ENCODE measurements around the gene TSPAN1. TPM values are rescaled to one million over a fixed set of nuclear protein-coding genes. Genes with fewer than 3 reads are reported as not detected.
A peak's percentile ranks its signal among the peaks of the same experiment; 100 is the strongest.

Gene TSPAN1
- total and polyA plus RNA-seq, 10 of the 15 experiments (the other 5 are each of a cell fraction or from before 2014, with no cell fraction given), result 0.08 to 0.29 (median 0.23) TPM; not detected in 5

GRCh38 chr1:46171351-46171750, 3.5 kb upstream of the TSPAN1 start:
- ATAC-seq, result peak; percentile 52
- CTCF ChIA-PET, result interaction anchor here (0.6 to 17.5 kb wide), 5 partner anchors 8 to 134 kb away, joined by 3 to 293 read pairs (median 3); no protein-coding TSS in a partner anchor
- FAIRE-seq, result no peak
- intact Hi-C loops (cut with micrococcal nuclease; ENCODE audit: unreplicated experiment) (no loop called here), in situ Hi-C loops (cut with MboI) (no loop called here)
- H3K4me3 ChIP-seq, result no peak overlapping the region
- no peaks in the 10 kb centered on the region for H3K36me3 ChIP-seq (ENCODE audit: control insufficient read depth in 2 of 2, insufficient read depth in 2 of 2, low read length in 1 of 2)
- TF ChIP-seq SMAD1 (IDR thresholded peaks at IDR 0.05; ENCODE audit: low read depth, partially characterized antibody) (peak; percentile 42), GATAD2B (conservative IDR thresholded peaks at IDR 0.05; ENCODE audit: low read depth) (peak; percentile 59; the same call in 1 of the 2 replicates), EGR1 (IDR thresholded peaks at IDR 0.05; ENCODE audit: borderline replicate concordance in 1 of 2, low read depth in 2 of 2, low read length in 2 of 2) (no peak), NR2F1 (conservative IDR thresholded peaks at IDR 0.05) (0 out of 2 replicates have a peak, but pooled peaks have one; percentile 16), CHD2 (IDR thresholded peaks at IDR 0.05; ENCODE audit: borderline replicate concordance, low read depth, low read length) (no peak), MEF2B (IDR thresholded peaks at IDR 0.05; ENCODE audit: partially characterized antibody, poor library complexity, severe bottlenecking) (peak; percentile 95)
- DNase-seq (ENCODE audit: low read depth, low spot score), result no peak
- H3K4me1 ChIP-seq (ENCODE audit: control insufficient read depth, insufficient read depth, low read length), result peaks cover 15% of the 10 kb centered on the region
- no peaks in the 10 kb centered on the region; a peak in 1 of 4 replicates for H3K27me3 ChIP-seq (replicated peaks in 1 of 2; ENCODE audit: control insufficient read depth in 2 of 2, insufficient read depth in 2 of 2, low read length in 1 of 2)
- POLR2A ChIA-PET, result interaction anchor here (0.5 to 1.0 kb wide), 3 partner anchors 27 to 40 kb away, joined by 3 to 4 read pairs (median 3); no protein-coding TSS in a partner anchor
- SMC1A ChIA-PET (ENCODE audit: uncharacterized antibody, unreplicated experiment), result interaction anchor here (0.8 to 8.0 kb wide), 6 partner anchors 11 to 134 kb away, joined by 3 to 50 read pairs (median 8); no protein-coding TSS in a partner anchor
- no peak overlapping the region for H3K9ac ChIP-seq (ENCODE audit: control insufficient read depth, insufficient read depth, low read length)
- no peak overlapping the region for H2AFZ ChIP-seq (ENCODE audit: control insufficient read depth, low read depth, low read length)
- no TSS peak for BruUV-seq (replicated peaks)
- WGBS (ENCODE audit: insufficient coverage, insufficient replicate concordance, low lambda C conversion rate, missing lambda C conversion rate), result 26% methylated on average over 8 of the region's 8 CpGs
- H3K79me2 ChIP-seq (ENCODE audit: control insufficient read depth, insufficient read depth, low read length), result no peaks in the 10 kb centered on the region
- H3K4me2 ChIP-seq (ENCODE audit: control insufficient read depth, insufficient read depth), result no peak overlapping the region
- RAD21 ChIA-PET (ENCODE audit: unreplicated experiment), result interaction anchor here (1.8 kb wide), 1 partner anchor 129 kb away, joined by 5 read pairs; no protein-coding TSS in a partner anchor
- no peaks in the 10 kb centered on the region; the same call in 1 of the 2 replicates for H4K20me1 ChIP-seq (ENCODE audit: control insufficient read depth, insufficient read depth)
- no peak overlapping the region for H3K27ac ChIP-seq (ENCODE audit: control insufficient read depth, insufficient read depth)
- H3K9me3 ChIP-seq (replicated peaks; ENCODE audit: control insufficient read depth, insufficient read depth, low read length), result no peaks in the 10 kb centered on the region

GRCh38 chr1:46171871-46172270, 3.0 kb upstream of the TSPAN1 start:
- Histone ChIP-seq H3K27me3 (replicated peaks in 1 of 2; ENCODE audit: control insufficient read depth in 2 of 2, insufficient read depth in 2 of 2, low read length in 1 of 2) (no peaks in the 10 kb centered on the region; a peak in 1 of 4 replicates), H3K4me2 (ENCODE audit: control insufficient read depth, insufficient read depth) (no peak overlapping the region), H3K79me2 (ENCODE audit: control insufficient read depth, insufficient read depth, low read length) (no peaks in the 10 kb centered on the region), H2AFZ (ENCODE audit: control insufficient read depth, low read depth, low read length) (no peak overlapping the region), H3K4me3 (no peak overlapping the region), H3K9me3 (replicated peaks; ENCODE audit: control insufficient read depth, insufficient read depth, low read length) (no peaks in the 10 kb centered on the region), H3K27ac (ENCODE audit: control insufficient read depth, insufficient read depth) (no peak overlapping the region), H4K20me1 (ENCODE audit: control insufficient read depth, insufficient read depth) (no peaks in the 10 kb centered on the region; the same call in 1 of the 2 replicates), H3K4me1 (ENCODE audit: control insufficient read depth, insufficient read depth, low read length) (peaks cover 10% of the 10 kb centered on the region), H3K9ac (ENCODE audit: control insufficient read depth, insufficient read depth, low read length) (no peak overlapping the region), H3K36me3 (ENCODE audit: control insufficient read depth in 2 of 2, insufficient read depth in 2 of 2, low read length in 1 of 2) (no peaks in the 10 kb centered on the region)
- ChIA-PET CTCF (interaction anchor here (0.9 to 17.5 kb wide), 5 partner anchors 9 to 134 kb away, joined by 3 to 293 read pairs (median 3); no protein-coding TSS in a partner anchor), RAD21 (ENCODE audit: unreplicated experiment) (interaction anchor here (1.8 kb wide), 1 partner anchor 130 kb away, joined by 5 read pairs; no protein-coding TSS in a partner anchor), POLR2A (interaction anchor here (0.5 to 1.0 kb wide), 3 partner anchors 27 to 40 kb away, joined by 3 to 4 read pairs (median 3); no protein-coding TSS in a partner anchor), SMC1A (ENCODE audit: uncharacterized antibody, unreplicated experiment) (interaction anchor here (0.8 to 8.0 kb wide), 7 partner anchors 12 to 134 kb away, joined by 3 to 50 read pairs (median 6); no protein-coding TSS in a partner anchor)
- WGBS (ENCODE audit: insufficient coverage, insufficient replicate concordance, low lambda C conversion rate, missing lambda C conversion rate), result 57% methylated on average over 6 of the region's 6 CpGs
- DNase-seq (ENCODE audit: low read depth, low spot score) (no peak), FAIRE-seq (no peak), ATAC-seq (no peak)
- no TSS peak for BruUV-seq (replicated peaks)
- intact Hi-C loops (cut with micrococcal nuclease; ENCODE audit: unreplicated experiment), result no loop called here
- in situ Hi-C loops (cut with MboI), result no loop called here
- TF ChIP-seq EP300 (IDR thresholded peaks at IDR 0.05; ENCODE audit: borderline replicate concordance in 1 of 2, control insufficient read depth in 1 of 2, low read depth in 2 of 2, low read length in 2 of 2), result no peak
- no peak for TF ChIP-seq ZNF384 (IDR thresholded peaks at IDR 0.05; ENCODE audit: borderline replicate concordance, low read depth, low read length)
- TF ChIP-seq NFIC (IDR thresholded peaks at IDR 0.05; ENCODE audit: low read depth, low read length), result no peak
- no peak for TF ChIP-seq ZBTB11 (CRISPR knock-in tag; IDR thresholded peaks at IDR 0.05)
- TF ChIP-seq RB1 (IDR thresholded peaks at IDR 0.05; ENCODE audit: borderline replicate concordance), result no peak
- no peak for TF ChIP-seq HCFC1 (IDR thresholded peaks at IDR 0.05; ENCODE audit: low read length)
- no peak for TF ChIP-seq JUNB (IDR thresholded peaks at IDR 0.05)
